A549 (cell line): Measurements from ENCODE around the gene LMTK2. TPM values are rescaled to one million over a fixed set of nuclear protein-coding genes. Genes with fewer than 3 reads are reported as not detected.

Experiments
- ATAC-seq, 2 experiments: fragments of 200-7000 bp in 1 of 2; fragments of >200 bp in 1 of 2; cut with Nextera tagmentation in 1 of 2; cut with Tn5 transposase in 1 of 2; 3 replicates each; pipeline versions ENCODE4 v1.8.0 to v1.9.1; 2018 to 2020; ENCODE audit warnings: mild to moderate bottlenecking in 1 of 2, moderate library complexity in 1 of 2
- CTCF ChIA-PET: fragments of 300-600 bp; sonication (Branson Sonifier 250); formaldehyde crosslinking; extraction: SDS; loops from one replicate; lab custom pipeline; 2021; ENCODE audit warnings: antibody characterized with exemption, inconsistent platforms; lab: Yijun Ruan, JAX
- POLR2A ChIA-PET: fragments of 350-600 bp; formaldehyde crosslinking; extraction: SDS; loops from one replicate; lab custom pipeline; 2021; ENCODE audit warnings: antibody characterized with exemption, inconsistent platforms; lab: Yijun Ruan, JAX
- DNase-seq, 2 experiments: peaks; one replicate each; pipeline versions ENCODE4 v3.0.0 to v3.0.0-alpha.2; 2011 to 2016; ENCODE audit warnings: low read depth in 1 of 2, low spot score in 1 of 2
- FAIRE-seq: peaks from 2 replicates; lab custom pipeline; 2011; peaks lifted over from hg19 to GRCh38; lab: Jason Lieb, UNC
- H3K27ac ChIP-seq, 2 experiments: fragments of >200 bp; sonication (Bioruptor Twin); formaldehyde crosslinking; 3 replicates each; pipeline ENCODE4 v1.5.1; 2016 to 2017
- H3K4me1 ChIP-seq: fragments of >200 bp; sonication (Bioruptor Twin); formaldehyde crosslinking; 3 replicates; pipeline ENCODE4 v1.6.1; 2016
- H3K4me2 ChIP-seq: fragments of >200 bp; sonication (Bioruptor Twin); formaldehyde crosslinking; 3 replicates; pipeline ENCODE4 v1.6.1; 2016
- H3K4me3 ChIP-seq: fragments of >200 bp; sonication (Bioruptor Twin); formaldehyde crosslinking; 3 replicates; pipeline ENCODE4 v1.5.1; 2016
- H3K9me3 ChIP-seq: fragments of >200 bp; sonication (Bioruptor Twin); formaldehyde crosslinking; 3 replicates; pipeline ENCODE4 v1.6.1; 2016
- CBX2 ChIP-seq: fragments of 200-600 bp; sonication (generic); IDR thresholded peaks from 2 replicates; pipeline ENCODE4 v1.6.1; 2016; ENCODE audit warnings: low read depth, mild to moderate bottlenecking, borderline replicate concordance
- CHD2 ChIP-seq: fragments of 150-350 bp; IDR thresholded peaks from 2 replicates; pipeline ENCODE4 v1.6.1; 2014; ENCODE audit warnings: low read length; ENCODE audit not compliant: partially characterized antibody
- CHD4 ChIP-seq: fragments of 200-600 bp; sonication (generic); IDR thresholded peaks from 2 replicates; pipeline ENCODE4 v1.6.1; 2016; ENCODE audit warnings: antibody characterized with exemption, mild to moderate bottlenecking, borderline replicate concordance
- CTCF ChIP-seq: fragments of >200 bp; sonication (Bioruptor Twin); formaldehyde crosslinking; IDR thresholded peaks from 3 replicates; pipeline ENCODE4 v1.5.1; 2016
- EHF ChIP-seq: fragments of 250-450 bp; sonication (Bioruptor Pico); IDR thresholded peaks from 2 replicates; pipeline ENCODE4 v1.5.0; 2020; ENCODE audit warnings: mild to moderate bottlenecking
- FOSB ChIP-seq: fragments of 250-450 bp; sonication (Bioruptor Pico); IDR thresholded peaks from 2 replicates; pipeline ENCODE4 v1.5.0; 2020; ENCODE audit warnings: mild to moderate bottlenecking, moderate library complexity
- GATA3 ChIP-seq: IDR thresholded peaks from 2 replicates; pipeline ENCODE4 v1.6.1; 2012; ENCODE audit warnings: borderline replicate concordance
- HDAC2 ChIP-seq: fragments of 200-600 bp; sonication (generic); IDR thresholded peaks from 2 replicates; pipeline ENCODE4 v1.6.1; 2016
- HEYL ChIP-seq: fragments of 250-450 bp; sonication (Bioruptor Pico); IDR thresholded peaks from 2 replicates; pipeline ENCODE4 v1.8.0; 2021; ENCODE audit warnings: mild to moderate bottlenecking, moderate library complexity
- HMGXB4 ChIP-seq: fragments of 250-450 bp; sonication (Bioruptor Pico); IDR thresholded peaks from 2 replicates; pipeline ENCODE4 v1.5.0; 2021; ENCODE audit warnings: mild to moderate bottlenecking, moderate library complexity, borderline replicate concordance
- HOXB13 ChIP-seq: fragments of 250-450 bp; sonication (Bioruptor Pico); IDR thresholded peaks from 2 replicates; pipeline ENCODE4 v1.5.0; 2020; ENCODE audit warnings: low read depth, mild to moderate bottlenecking, moderate library complexity
- HOXB5 ChIP-seq: fragments of 250-450 bp; sonication (Bioruptor Pico); IDR thresholded peaks from 2 replicates; pipeline ENCODE4 v1.5.0; 2020; ENCODE audit warnings: mild to moderate bottlenecking, moderate library complexity
- MAFK ChIP-seq: fragments of 450-650 bp; IDR thresholded peaks from 2 replicates; pipeline ENCODE4 v1.6.1; 2014; ENCODE audit not compliant: partially characterized antibody
- PHF8 ChIP-seq: fragments of 200-600 bp; sonication (generic); IDR thresholded peaks from 2 replicates; pipeline ENCODE4 v1.6.1; 2016; ENCODE audit warnings: low read depth, mild to moderate bottlenecking, antibody characterized with exemption, moderate library complexity, borderline replicate concordance
- POLR2AphosphoS2 ChIP-seq: conservative IDR thresholded peaks from 2 replicates; pipeline ENCODE4 v1.6.1; 2012; ENCODE audit warnings: low read length, improper control_type of control experiment, inconsistent platforms
- RCOR1 ChIP-seq: fragments of 150-350 bp; IDR thresholded peaks from 2 replicates; pipeline ENCODE4 v1.6.1; 2014; ENCODE audit warnings: antibody characterized with exemption, low read length, low read depth
- RFX5 ChIP-seq: fragments of 450-650 bp; IDR thresholded peaks from 2 replicates; pipeline ENCODE4 v1.7.1; 2014; ENCODE audit warnings: antibody characterized with exemption, mild to moderate bottlenecking, moderate library complexity
- SMC3 ChIP-seq: fragments of >200 bp; sonication (Bioruptor Twin); formaldehyde crosslinking; IDR thresholded peaks from 3 replicates; pipeline ENCODE4 v1.6.1; 2018; ENCODE audit warnings: inconsistent platforms
- ZC3H11A ChIP-seq: fragments of 450-650 bp; IDR thresholded peaks from 2 replicates; pipeline ENCODE4 v1.6.1; 2014; ENCODE audit warnings: antibody characterized with exemption, mild to moderate bottlenecking
- ZFP36 ChIP-seq: fragments of 450-650 bp; IDR thresholded peaks from 2 replicates; pipeline ENCODE4 v1.6.1; 2014; ENCODE audit warnings: borderline replicate concordance; ENCODE audit not compliant: partially characterized antibody
- ZSCAN20 ChIP-seq: fragments of 250-450 bp; sonication (Bioruptor Pico); IDR thresholded peaks from 2 replicates; pipeline ENCODE4 v1.8.0; 2022; ENCODE audit warnings: mild to moderate bottlenecking, moderate library complexity
- WGBS: methylation state at CpG from one replicate; pipeline ENCODE4 v1.1.6; 2017; ENCODE audit errors: missing lambda C conversion rate; 5-methylcytosine and 5-hydroxymethylcytosine counted together
- polyA plus RNA-seq, 4 experiments: library from polyadenylated mRNA; depleted of rRNA in 3 of 4; stranded (reverse); fragments of >200 nt; fragmentation: RNase III in 1 of 4; extraction: RNeasy Plus Mini Kit Qiagen cat#74134 plus additional on column Dnase treatment in 1 of 4; gene quantifications; 2 replicates in 3 of 4; 3 replicates in 1 of 4; pipeline ENCODE4 v1.2.3, GENCODE V29; 2011 to 2017
- TF ChIP-seq, protein P1 (sequence below): fragments of >200 bp; sonication (Bioruptor Twin); formaldehyde crosslinking; IDR thresholded peaks from 2 replicates; pipeline ENCODE4 v1.6.1; 2016

Gene LMTK2
- polyA plus RNA-seq, 2 of the 4 experiments (the other 2 are of a cell fraction) = 7.9 to 13.0 TPM

- WGBS = 91% methylated on average over 24 of the region's 24 CpGs
- TF ChIP-seq EHF (CRISPR knock-in tag) = no peak
- TF ChIP-seq, protein P1, sequence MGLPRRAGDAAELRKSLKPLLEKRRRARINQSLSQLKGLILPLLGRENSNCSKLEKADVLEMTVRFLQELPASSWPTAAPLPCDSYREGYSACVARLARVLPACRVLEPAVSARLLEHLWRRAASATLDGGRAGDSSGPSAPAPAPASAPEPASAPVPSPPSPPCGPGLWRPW = no peak
- Histone ChIP-seq H3K9me3 (no peaks in the 10 kb centered on the region), H3K4me2 (no peak overlapping the region), H3K27ac (no peak overlapping the region), H3K4me1 (peaks cover 3% of the 10 kb centered on the region; the same call in 1 of the 3 replicates), H3K4me3 (no peak overlapping the region)
- ChIA-PET POLR2A (no interaction called here), CTCF (interaction anchor here (1.1 to 24.1 kb wide), 3 partner anchors 9 to 153 kb away, joined by 5 to 493 read pairs (median 80); partner anchors contain the start of gene LMTK2)
- ATAC-seq = no peak
- DNase-seq = no peak
- no peak for FAIRE-seq
These were observed 64.8 kb downstream of the LMTK2 start for GRCh38 chr7:98171449-98171848.

DNA sequence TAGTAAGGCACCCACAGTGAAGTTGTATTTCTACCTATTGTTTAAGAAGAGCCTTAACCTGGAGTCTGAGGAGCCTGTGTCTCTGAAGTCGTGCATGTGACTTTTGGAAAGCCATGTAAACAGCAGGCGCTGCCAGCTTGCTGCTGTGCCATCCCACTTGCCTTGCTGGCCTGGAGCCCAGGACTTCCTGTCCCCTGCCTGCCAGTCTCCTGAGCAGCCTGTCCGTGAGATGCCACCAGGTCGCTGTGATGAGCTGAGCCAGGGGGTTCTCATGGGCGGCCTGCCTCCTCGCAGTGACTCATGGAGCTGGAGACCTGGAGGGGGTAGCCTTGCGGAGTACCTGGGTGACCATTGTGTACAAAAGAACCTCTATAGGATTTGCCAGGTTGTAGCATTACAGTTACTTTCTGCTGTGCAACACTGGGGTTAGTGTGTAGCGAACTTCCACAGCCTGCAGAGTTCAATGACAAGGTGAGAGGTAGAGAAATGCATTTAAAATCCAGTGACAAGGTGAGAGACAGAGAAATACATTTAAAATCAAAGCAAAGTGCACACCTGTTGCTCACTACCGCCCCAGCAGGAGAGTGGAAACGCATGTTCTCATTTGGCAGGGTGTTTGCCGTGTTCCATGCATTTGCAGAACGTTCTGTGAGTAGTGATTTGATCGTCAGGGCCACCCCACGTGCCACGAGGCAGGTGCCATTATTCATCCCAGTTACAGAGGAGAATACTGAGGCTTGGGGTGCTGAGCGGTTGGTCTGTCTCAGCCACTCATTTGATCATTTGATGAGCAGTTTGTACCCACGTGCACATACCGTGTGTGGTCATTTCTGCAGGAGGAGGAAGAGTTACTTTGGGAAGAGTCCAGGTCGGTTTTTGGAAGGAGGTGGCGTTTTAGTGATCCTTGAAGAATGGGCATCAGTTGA, 67.9 kb downstream of the LMTK2 start:
- Histone ChIP-seq H3K27ac (no peak overlapping the region), H3K4me2 (no peak overlapping the region)
- DNase-seq (no peak), ATAC-seq (no peak)
- 89% methylated on average over 16 of the region's 20 CpGs for WGBS
- no peak for TF ChIP-seq HOXB13
- TF ChIP-seq ZC3H11A = no peak
- no peak for TF ChIP-seq RCOR1
- no peak for TF ChIP-seq HEYL
- no peak for TF ChIP-seq CHD4
- TF ChIP-seq POLR2AphosphoS2 = no peak
- no peak for TF ChIP-seq HOXB5 (CRISPR knock-in tag)
- no peak for TF ChIP-seq GATA3
- TF ChIP-seq RFX5 = no peak
- TF ChIP-seq HMGXB4 (CRISPR knock-in tag) = no peak
- TF ChIP-seq, all 56 proteins: peak for 0
- H3K4me3 ChIP-seq = no peak overlapping the region
- POLR2A ChIA-PET = interaction anchor here (0.7 kb wide), 1 partner anchor 15 kb away, joined by 4 read pairs; no protein-coding TSS in a partner anchor
- H3K9me3 ChIP-seq = no peaks in the 10 kb centered on the region
- FAIRE-seq = no peak
- H3K4me1 ChIP-seq = no peaks in the 10 kb centered on the region; the same call in 2 of the 3 replicates
- CTCF ChIA-PET = interaction anchor here (1.0 to 24.1 kb wide), 5 partner anchors 9 to 156 kb away, joined by 3 to 493 read pairs (median 11); partner anchors contain the start of gene LMTK2

GRCh38 chr7:98175260-98175940, 68.7 kb downstream of the LMTK2 start:
- Histone ChIP-seq H3K4me2 (no peak overlapping the region), H3K4me1 (no peaks in the 10 kb centered on the region; the same call in 2 of the 3 replicates), H3K9me3 (no peaks in the 10 kb centered on the region), H3K4me3 (no peak overlapping the region), H3K27ac (no peak overlapping the region)
- CTCF ChIA-PET = interaction anchor here (1.6 to 24.1 kb wide), 3 partner anchors 9 to 157 kb away, joined by 11 to 493 read pairs (median 87); partner anchors contain the start of gene LMTK2
- ATAC-seq (no peak), DNase-seq (no peak), FAIRE-seq (no peak)
- TF ChIP-seq CBX2 = no peak
- TF ChIP-seq FOSB (CRISPR knock-in tag) = no peak
- no peak for TF ChIP-seq CHD2
- no peak for TF ChIP-seq MAFK
- no peak for TF ChIP-seq CTCF
- TF ChIP-seq ZC3H11A = no peak
- no peak for TF ChIP-seq RFX5
- TF ChIP-seq PHF8 = no peak
- no peak for TF ChIP-seq RCOR1
- no peak for TF ChIP-seq HDAC2
- TF ChIP-seq ZFP36 = no peak
- TF ChIP-seq SMC3 = no peak
- TF ChIP-seq ZSCAN20 (CRISPR knock-in tag) = no peak
- POLR2A ChIA-PET = no interaction called here
- WGBS = 87% methylated on average over 8 of the region's 8 CpGs
